Measurements from ENCODE around the gene PTPRE. TPM values are rescaled to one million over a fixed set of nuclear protein-coding genes. Genes with fewer than 3 reads are reported as not detected.
A peak's percentile ranks its signal among the peaks of the same experiment; 100 is the strongest.

PTPRE gene
- total RNA-seq, 1 donor from 2014 or later, result 2.4 TPM

DNA sequence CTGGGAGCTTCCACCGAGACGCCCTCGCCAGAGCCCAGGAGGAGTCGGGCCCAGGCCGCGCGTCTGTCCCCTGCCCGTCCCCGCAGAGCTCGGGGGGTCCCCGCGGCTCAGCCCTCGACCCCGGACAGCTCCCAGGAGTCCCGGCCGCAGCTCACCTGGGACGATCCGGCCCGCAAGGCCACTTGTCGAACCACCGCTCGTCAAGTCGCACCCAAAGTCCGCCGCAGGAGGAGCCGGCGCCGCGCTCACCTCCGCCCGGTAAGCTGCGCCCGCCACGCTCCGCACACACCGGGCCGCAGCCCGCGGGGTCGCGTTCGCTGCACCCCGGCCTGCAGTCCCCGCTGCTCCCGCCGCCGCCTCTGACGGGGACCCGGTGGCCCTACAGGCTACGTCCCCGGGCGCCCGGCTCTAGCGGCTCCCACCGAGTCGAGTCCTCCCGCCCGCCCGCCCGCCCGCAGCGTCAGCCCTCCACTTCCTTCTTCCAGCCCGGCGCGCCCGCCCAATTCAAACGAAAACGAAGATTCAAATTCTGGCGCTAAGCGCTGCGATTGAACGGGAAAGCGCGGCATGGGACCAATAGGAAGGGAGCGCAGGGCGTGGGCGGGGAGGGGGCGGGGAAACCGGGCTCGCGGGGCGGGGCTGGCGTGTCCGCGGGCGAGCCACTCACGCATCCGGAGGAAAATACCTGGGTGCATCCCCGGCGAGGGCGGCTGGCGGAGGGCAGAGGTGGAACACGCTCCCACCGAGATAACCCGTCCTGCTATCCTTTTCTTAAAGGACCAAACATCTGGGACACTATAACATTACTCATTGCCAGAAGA lies 219.3 kb downstream of the PTPRE start, which contains the start of gene MKI67:
TSS of gene MKI67 (minus strand) at position 480 of the 821 bp plus-strand sequence. CDS start 756 bp downstream, outside the sequence.
- peaks cover 5% of the 10 kb centered on the region for H3K36me3 Mint-ChIP-seq (ENCODE audit: insufficient read depth)
- peak within 1 kb of the TSS; percentile 80 for H3K27ac Mint-ChIP-seq
- no peaks in the 10 kb centered on the region for H3K9me3 Mint-ChIP-seq (ENCODE audit: low read depth)
- TF ChIP-seq, protein P1, sequence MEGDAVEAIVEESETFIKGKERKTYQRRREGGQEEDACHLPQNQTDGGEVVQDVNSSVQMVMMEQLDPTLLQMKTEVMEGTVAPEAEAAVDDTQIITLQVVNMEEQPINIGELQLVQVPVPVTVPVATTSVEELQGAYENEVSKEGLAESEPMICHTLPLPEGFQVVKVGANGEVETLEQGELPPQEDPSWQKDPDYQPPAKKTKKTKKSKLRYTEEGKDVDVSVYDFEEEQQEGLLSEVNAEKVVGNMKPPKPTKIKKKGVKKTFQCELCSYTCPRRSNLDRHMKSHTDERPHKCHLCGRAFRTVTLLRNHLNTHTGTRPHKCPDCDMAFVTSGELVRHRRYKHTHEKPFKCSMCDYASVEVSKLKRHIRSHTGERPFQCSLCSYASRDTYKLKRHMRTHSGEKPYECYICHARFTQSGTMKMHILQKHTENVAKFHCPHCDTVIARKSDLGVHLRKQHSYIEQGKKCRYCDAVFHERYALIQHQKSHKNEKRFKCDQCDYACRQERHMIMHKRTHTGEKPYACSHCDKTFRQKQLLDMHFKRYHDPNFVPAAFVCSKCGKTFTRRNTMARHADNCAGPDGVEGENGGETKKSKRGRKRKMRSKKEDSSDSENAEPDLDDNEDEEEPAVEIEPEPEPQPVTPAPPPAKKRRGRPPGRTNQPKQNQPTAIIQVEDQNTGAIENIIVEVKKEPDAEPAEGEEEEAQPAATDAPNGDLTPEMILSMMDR (IDR thresholded peaks at IDR 0.05; ENCODE audit: unreplicated experiment), result no peak
- H3K4me3 Mint-ChIP-seq (ENCODE audit: low read depth), result peak within 1 kb of the TSS; percentile 88
- peaks cover 35% of the 10 kb centered on the region for H3K27me3 Mint-ChIP-seq
- DNase-seq (ENCODE audit: low spot score, unreplicated experiment), result peak; percentile 78
- peaks cover 18% of the 10 kb centered on the region for H3K4me1 Mint-ChIP-seq (ENCODE audit: low read depth)

DNA sequence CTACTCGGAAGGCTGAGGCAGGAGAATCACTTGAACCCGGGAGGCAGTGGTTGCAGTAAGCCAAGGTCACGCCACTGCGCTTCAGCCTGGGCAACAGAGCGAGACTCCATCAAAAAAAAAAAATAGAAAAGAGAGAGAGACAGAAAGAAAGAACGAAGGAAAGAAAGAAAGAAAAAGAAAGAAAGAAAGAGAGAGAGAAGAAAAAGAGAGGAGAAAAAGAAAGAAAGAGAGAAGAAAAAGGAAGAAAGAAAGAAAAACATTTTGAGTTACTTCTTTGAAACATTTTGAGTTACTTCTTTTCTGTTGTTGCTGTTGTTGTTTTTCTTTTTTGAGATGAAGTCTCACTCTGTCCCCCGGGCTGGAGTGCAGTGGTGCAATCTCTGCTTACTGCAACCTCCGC lies 221.7 kb downstream of the PTPRE start:
- H3K27ac Mint-ChIP-seq, result no peak overlapping the region
- peaks cover 18% of the 10 kb centered on the region for H3K4me1 Mint-ChIP-seq (ENCODE audit: low read depth)
- H3K9me3 Mint-ChIP-seq (ENCODE audit: low read depth), result no peaks in the 10 kb centered on the region
- H3K27me3 Mint-ChIP-seq, result peaks cover 52% of the 10 kb centered on the region
- H3K4me3 Mint-ChIP-seq (ENCODE audit: low read depth), result no peak overlapping the region
- no peaks in the 10 kb centered on the region for H3K36me3 Mint-ChIP-seq (ENCODE audit: insufficient read depth)
- no peak for DNase-seq (ENCODE audit: low spot score, unreplicated experiment)
- TF ChIP-seq, protein P1 (IDR thresholded peaks at IDR 0.05; ENCODE audit: unreplicated experiment), result no peak

DNA sequence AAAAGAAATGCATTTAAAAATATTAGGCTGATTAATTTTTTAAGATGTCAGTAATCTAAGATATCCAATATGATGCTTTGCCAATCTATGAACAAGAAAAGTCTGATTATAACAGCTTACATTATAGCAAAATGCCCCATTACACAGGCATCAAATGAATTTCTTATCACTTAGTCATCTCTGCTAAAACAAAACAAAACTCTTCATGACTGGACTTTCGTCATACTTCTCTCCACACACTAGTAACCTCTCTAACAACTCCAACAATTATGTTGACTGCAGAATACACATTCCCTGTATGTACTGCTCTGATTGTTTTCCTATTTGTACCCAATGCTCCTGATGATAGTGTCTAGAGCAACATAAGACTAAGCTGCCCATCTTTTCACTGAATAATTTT lies 223.1 kb downstream of the PTPRE start:
- H3K4me1 Mint-ChIP-seq (ENCODE audit: low read depth), result peaks cover 6% of the 10 kb centered on the region
- no peak for DNase-seq (ENCODE audit: low spot score, unreplicated experiment)
- H3K9me3 Mint-ChIP-seq (ENCODE audit: low read depth), result no peaks in the 10 kb centered on the region
- H3K36me3 Mint-ChIP-seq (ENCODE audit: insufficient read depth), result no peaks in the 10 kb centered on the region
- TF ChIP-seq, protein P1 (IDR thresholded peaks at IDR 0.05; ENCODE audit: unreplicated experiment), result no peak
- H3K4me3 Mint-ChIP-seq (ENCODE audit: low read depth), result no peak overlapping the region
- peaks cover 50% of the 10 kb centered on the region for H3K27me3 Mint-ChIP-seq
- H3K27ac Mint-ChIP-seq, result no peak overlapping the region

Other genes starting within 250 kb of the PTPRE start
- gene FOXI2, start 169.9 kb upstream of the PTPRE start, total RNA-seq, result 1.7 and 4.7 TPM in 2 replicates
- 2.7 and 3.2 TPM in 2 replicates for gene CLRN3, start 14.2 kb upstream of the PTPRE start, total RNA-seq
- gene MKI67, start 219.3 kb downstream of the PTPRE start, total RNA-seq, result 45.7 and 48.8 TPM in 2 replicates

Data from progenitor cell of endocrine pancreas (in vitro differentiated cells).